WTC11 (cell line): Measurements from ENCODE around the gene UBASH3B.

Experiments
- CBFB ChIP-seq: sonication (generic); formaldehyde crosslinking; IDR thresholded peaks from 2 replicates; pipeline ENCODE4 v1.8.1; 2022; ENCODE audit warnings: mild to moderate bottlenecking, low read depth, missing genetic modification reagents
- FOXP1 ChIP-seq: sonication (generic); formaldehyde crosslinking; IDR thresholded peaks from 2 replicates; pipeline ENCODE4 v1.8.0; 2022; ENCODE audit warnings: missing genetic modification reagents, mild to moderate bottlenecking, moderate library complexity, borderline replicate concordance
- GABPB1 ChIP-seq: sonication (generic); formaldehyde crosslinking; IDR thresholded peaks from 2 replicates; pipeline ENCODE4 v1.8.1; 2023; ENCODE audit warnings: mild to moderate bottlenecking, missing genetic modification reagents
- JAZF1 ChIP-seq: fragments of 250-450 bp; sonication (Bioruptor Pico); IDR thresholded peaks from 2 replicates; pipeline ENCODE4 v1.9.0; 2021; ENCODE audit warnings: moderate library complexity, mild to moderate bottlenecking, inconsistent platforms
- JUN ChIP-seq: sonication (generic); formaldehyde crosslinking; IDR thresholded peaks from 2 replicates; pipeline ENCODE4 v1.8.0; 2023; ENCODE audit warnings: mild to moderate bottlenecking, missing genetic modification reagents
- NFATC4 ChIP-seq: fragments of 250-450 bp; sonication (Bioruptor Pico); IDR thresholded peaks from 2 replicates; pipeline ENCODE4 v1.9.0; 2021; ENCODE audit warnings: mild to moderate bottlenecking
- SP1 ChIP-seq: sonication (generic); formaldehyde crosslinking; conservative IDR thresholded peaks from 2 replicates; pipeline ENCODE4 v1.8.1; 2022; ENCODE audit warnings: missing genetic modification reagents
- TEAD4 ChIP-seq: sonication (generic); formaldehyde crosslinking; IDR thresholded peaks from 2 replicates; pipeline ENCODE4 v1.8.0; 2022; ENCODE audit warnings: mild to moderate bottlenecking, missing genetic modification reagents
- ZNF232 ChIP-seq: sonication (generic); formaldehyde crosslinking; IDR thresholded peaks from 2 replicates; pipeline ENCODE4 v1.8.0; 2022; ENCODE audit warnings: mild to moderate bottlenecking, missing genetic modification reagents
- TF ChIP-seq, protein P1 (sequence below): fragments of 200-600 bp; IDR thresholded peaks from 2 replicates; pipeline ENCODE4 v1.8.0; 2022; ENCODE audit warnings: antibody characterized with exemption
- TF ChIP-seq, protein P2 (sequence below): sonication (generic); formaldehyde crosslinking; IDR thresholded peaks from 2 replicates; pipeline ENCODE4 v1.8.0; 2022; ENCODE audit warnings: mild to moderate bottlenecking, missing genetic modification reagents
- TF ChIP-seq, protein P3 (sequence below): sonication (generic); formaldehyde crosslinking; IDR thresholded peaks from 2 replicates; pipeline ENCODE4 v1.8.0; 2022; ENCODE audit warnings: mild to moderate bottlenecking, missing genetic modification reagents
- TF ChIP-seq, protein P4 (sequence below): sonication (generic); formaldehyde crosslinking; IDR thresholded peaks from 2 replicates; pipeline ENCODE4 v1.8.1; 2022; ENCODE audit warnings: low read depth, missing genetic modification reagents, borderline replicate concordance
- TF ChIP-seq, protein P5 (sequence below): sonication (generic); formaldehyde crosslinking; IDR thresholded peaks from 2 replicates; pipeline ENCODE4 v1.8.1; 2023; ENCODE audit warnings: mild to moderate bottlenecking, moderate library complexity, missing genetic modification reagents

DNA sequence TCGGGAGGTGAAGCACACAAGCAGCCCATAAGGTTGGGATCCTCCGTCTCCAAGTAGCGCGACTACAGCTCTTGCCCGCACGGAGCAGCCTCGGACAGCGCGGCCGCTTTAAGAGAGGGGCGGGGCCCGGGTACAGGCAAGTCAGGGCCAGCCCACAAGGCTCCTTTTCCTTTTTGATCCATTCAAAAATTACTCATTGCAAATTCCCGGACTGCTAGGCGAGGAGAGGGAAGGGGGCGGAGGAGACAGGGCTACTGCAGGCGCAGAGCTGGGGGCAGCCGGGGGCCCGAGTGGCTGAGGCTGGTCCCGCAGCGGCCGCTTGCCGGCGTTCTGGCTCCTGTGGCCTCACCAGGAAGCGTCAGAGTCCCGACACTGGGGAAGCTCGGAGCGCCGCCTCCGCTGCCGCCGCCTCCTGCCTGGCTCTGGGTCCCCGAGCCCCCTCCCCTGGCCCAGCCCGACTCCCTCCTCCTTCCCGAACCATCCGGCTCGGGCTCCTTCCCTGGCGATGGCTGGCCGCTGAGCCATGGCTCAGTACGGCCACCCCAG, at the start of gene UBASH3B:
- TF ChIP-seq, protein P1, sequence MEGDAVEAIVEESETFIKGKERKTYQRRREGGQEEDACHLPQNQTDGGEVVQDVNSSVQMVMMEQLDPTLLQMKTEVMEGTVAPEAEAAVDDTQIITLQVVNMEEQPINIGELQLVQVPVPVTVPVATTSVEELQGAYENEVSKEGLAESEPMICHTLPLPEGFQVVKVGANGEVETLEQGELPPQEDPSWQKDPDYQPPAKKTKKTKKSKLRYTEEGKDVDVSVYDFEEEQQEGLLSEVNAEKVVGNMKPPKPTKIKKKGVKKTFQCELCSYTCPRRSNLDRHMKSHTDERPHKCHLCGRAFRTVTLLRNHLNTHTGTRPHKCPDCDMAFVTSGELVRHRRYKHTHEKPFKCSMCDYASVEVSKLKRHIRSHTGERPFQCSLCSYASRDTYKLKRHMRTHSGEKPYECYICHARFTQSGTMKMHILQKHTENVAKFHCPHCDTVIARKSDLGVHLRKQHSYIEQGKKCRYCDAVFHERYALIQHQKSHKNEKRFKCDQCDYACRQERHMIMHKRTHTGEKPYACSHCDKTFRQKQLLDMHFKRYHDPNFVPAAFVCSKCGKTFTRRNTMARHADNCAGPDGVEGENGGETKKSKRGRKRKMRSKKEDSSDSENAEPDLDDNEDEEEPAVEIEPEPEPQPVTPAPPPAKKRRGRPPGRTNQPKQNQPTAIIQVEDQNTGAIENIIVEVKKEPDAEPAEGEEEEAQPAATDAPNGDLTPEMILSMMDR = no peak
- no peak for TF ChIP-seq TEAD4 (CRISPR knock-in tag)
- TF ChIP-seq, protein P2, sequence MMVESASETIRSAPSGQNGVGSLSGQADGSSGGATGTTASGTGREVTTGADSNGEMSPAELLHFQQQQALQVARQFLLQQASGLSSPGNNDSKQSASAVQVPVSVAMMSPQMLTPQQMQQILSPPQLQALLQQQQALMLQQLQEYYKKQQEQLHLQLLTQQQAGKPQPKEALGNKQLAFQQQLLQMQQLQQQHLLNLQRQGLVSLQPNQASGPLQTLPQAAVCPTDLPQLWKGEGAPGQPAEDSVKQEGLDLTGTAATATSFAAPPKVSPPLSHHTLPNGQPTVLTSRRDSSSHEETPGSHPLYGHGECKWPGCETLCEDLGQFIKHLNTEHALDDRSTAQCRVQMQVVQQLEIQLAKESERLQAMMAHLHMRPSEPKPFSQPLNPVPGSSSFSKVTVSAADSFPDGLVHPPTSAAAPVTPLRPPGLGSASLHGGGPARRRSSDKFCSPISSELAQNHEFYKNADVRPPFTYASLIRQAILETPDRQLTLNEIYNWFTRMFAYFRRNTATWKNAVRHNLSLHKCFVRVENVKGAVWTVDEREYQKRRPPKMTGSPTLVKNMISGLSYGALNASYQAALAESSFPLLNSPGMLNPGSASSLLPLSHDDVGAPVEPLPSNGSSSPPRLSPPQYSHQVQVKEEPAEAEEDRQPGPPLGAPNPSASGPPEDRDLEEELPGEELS (CRISPR knock-in tag) = no peak
- TF ChIP-seq GABPB1 (CRISPR knock-in tag) = no peak
- TF ChIP-seq, protein P3, sequence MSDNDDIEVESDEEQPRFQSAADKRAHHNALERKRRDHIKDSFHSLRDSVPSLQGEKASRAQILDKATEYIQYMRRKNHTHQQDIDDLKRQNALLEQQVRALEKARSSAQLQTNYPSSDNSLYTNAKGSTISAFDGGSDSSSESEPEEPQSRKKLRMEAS = no peak
- TF ChIP-seq FOXP1 (CRISPR knock-in tag) = no peak
- TF ChIP-seq SP1 = peak; percentile 46; the same call in 1 of the 2 replicates
- TF ChIP-seq, protein P4, sequence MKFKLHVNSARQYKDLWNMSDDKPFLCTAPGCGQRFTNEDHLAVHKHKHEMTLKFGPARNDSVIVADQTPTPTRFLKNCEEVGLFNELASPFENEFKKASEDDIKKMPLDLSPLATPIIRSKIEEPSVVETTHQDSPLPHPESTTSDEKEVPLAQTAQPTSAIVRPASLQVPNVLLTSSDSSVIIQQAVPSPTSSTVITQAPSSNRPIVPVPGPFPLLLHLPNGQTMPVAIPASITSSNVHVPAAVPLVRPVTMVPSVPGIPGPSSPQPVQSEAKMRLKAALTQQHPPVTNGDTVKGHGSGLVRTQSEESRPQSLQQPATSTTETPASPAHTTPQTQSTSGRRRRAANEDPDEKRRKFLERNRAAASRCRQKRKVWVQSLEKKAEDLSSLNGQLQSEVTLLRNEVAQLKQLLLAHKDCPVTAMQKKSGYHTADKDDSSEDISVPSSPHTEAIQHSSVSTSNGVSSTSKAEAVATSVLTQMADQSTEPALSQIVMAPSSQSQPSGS (CRISPR knock-in tag) = no peak
- TF ChIP-seq JAZF1 (CRISPR knock-in tag) = no peak
- TF ChIP-seq ZNF232 (CRISPR knock-in tag) = no peak
- no peak for TF ChIP-seq NFATC4 (CRISPR knock-in tag)
- no peak for TF ChIP-seq JUN (CRISPR knock-in tag)
- TF ChIP-seq, protein P5, sequence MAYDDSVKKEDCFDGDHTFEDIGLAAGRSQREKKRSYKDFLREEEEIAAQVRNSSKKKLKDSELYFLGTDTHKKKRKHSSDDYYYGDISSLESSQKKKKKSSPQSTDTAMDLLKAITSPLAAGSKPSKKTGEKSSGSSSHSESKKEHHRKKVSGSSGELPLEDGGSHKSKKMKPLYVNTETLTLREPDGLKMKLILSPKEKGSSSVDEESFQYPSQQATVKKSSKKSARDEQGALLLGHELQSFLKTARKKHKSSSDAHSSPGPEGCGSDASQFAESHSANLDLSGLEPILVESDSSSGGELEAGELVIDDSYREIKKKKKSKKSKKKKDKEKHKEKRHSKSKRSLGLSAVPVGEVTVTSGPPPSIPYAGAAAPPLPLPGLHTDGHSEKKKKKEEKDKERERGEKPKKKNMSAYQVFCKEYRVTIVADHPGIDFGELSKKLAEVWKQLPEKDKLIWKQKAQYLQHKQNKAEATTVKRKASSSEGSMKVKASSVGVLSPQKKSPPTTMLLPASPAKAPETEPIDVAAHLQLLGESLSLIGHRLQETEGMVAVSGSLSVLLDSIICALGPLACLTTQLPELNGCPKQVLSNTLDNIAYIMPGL = no peak
- no peak for TF ChIP-seq CBFB (CRISPR knock-in tag)
